Caco-2 (cell line): Measurements from ENCODE around the gene KLK3. TPM values are rescaled to one million over a fixed set of nuclear protein-coding genes. Genes with fewer than 3 reads are reported as not detected.
A peak's percentile ranks its signal among the peaks of the same experiment; 100 is the strongest.

Experiments
- BruUV-seq: library from RNA; stranded (reverse); fragments of 400-500 nt; replicated peaks from 2 replicates; lab custom pipeline; 2021; lab: Mats Ljungman, UMichigan
- CTCF ChIA-PET: fragments of 300-600 bp; sonication (Branson Sonifier 250); formaldehyde crosslinking; loops from one replicate; lab custom pipeline; 2022; ENCODE audit warnings: antibody characterized with exemption; lab: Charles Lee
- POLR2A ChIA-PET: fragments of 300-600 bp; sonication (Branson Sonifier 250); formaldehyde crosslinking; loops from one replicate; lab custom pipeline; 2022; ENCODE audit warnings: antibody characterized with exemption; lab: Charles Lee
- DNase-seq, 2 experiments: peaks; one replicate each; pipeline versions ENCODE4 v3.0.0 to v3.0.0-alpha.2; 2020 to 2022
- H3K27me3 ChIP-seq: replicated peaks from 2 replicates; pipeline ENCODE4 v1.6.0; 2011; ENCODE audit warnings: low read length; ENCODE audit not compliant: control insufficient read depth, insufficient read depth
- H3K36me3 ChIP-seq: 2 replicates; pipeline ENCODE4 v1.5.1; 2011; ENCODE audit warnings: low read length; ENCODE audit not compliant: control insufficient read depth, insufficient read depth
- H3K4me1 ChIP-seq: fragments of 250-450 bp; sonication (Bioruptor Pico); 2 replicates; pipeline ENCODE4 v1.5.1; 2020; ENCODE audit warnings: mild to moderate bottlenecking
- H3K4me3 ChIP-seq: 2 replicates; pipeline ENCODE4 v1.5.1; 2011; ENCODE audit warnings: low read depth, mild to moderate bottlenecking, control low read depth, low read length
- H3K9me3 ChIP-seq: fragments of 250-450 bp; sonication (Bioruptor Pico); 2 replicates; pipeline ENCODE4 v1.5.1; 2020; ENCODE audit warnings: mild to moderate bottlenecking, moderate library complexity
- H3K27ac Mint-ChIP-seq: one replicate; pipeline ENCODE4 v1.8.0; 2022; ENCODE audit warnings: mixed read lengths; ENCODE audit not compliant: unreplicated experiment
- H3K27me3 Mint-ChIP-seq: one replicate; pipeline ENCODE4 v1.8.0; 2022; ENCODE audit warnings: mixed read lengths; ENCODE audit not compliant: insufficient read depth, unreplicated experiment
- H3K36me3 Mint-ChIP-seq: one replicate; pipeline ENCODE4 v1.8.0; 2022; ENCODE audit warnings: mild to moderate bottlenecking, mixed read lengths; ENCODE audit not compliant: insufficient read depth, unreplicated experiment
- H3K4me1 Mint-ChIP-seq: one replicate; pipeline ENCODE4 v1.8.0; 2022; ENCODE audit warnings: low read depth, mixed read lengths; ENCODE audit not compliant: unreplicated experiment
- H3K4me3 Mint-ChIP-seq: one replicate; pipeline ENCODE4 v1.8.0; 2022; ENCODE audit warnings: mild to moderate bottlenecking, moderate library complexity, mixed read lengths; ENCODE audit not compliant: unreplicated experiment
- H3K9me3 Mint-ChIP-seq: one replicate; pipeline ENCODE4 v1.8.0; 2022; ENCODE audit warnings: mixed read lengths; ENCODE audit not compliant: unreplicated experiment
- intact Hi-C: fragments of 100-400 bp; cut with micrococcal nuclease; formaldehyde crosslinking; loops from one replicate; pipeline ENCODE4 v1.10.0; 2022; ENCODE audit not compliant: unreplicated experiment
- total RNA-seq: library from RNA; stranded (reverse); gene quantifications from 2 replicates; pipeline ENCODE4 v1.2.3, GENCODE V29; 2022
- TF ChIP-seq, protein P1 (sequence below), 2 experiments: fragments of 200-600 bp in 1 of 2; IDR thresholded peaks; 1 replicate in 1 of 2; 2 replicates in 1 of 2; pipeline versions ENCODE4 v1.5.1 to v1.8.0; 2011 to 2022; ENCODE audit warnings: antibody characterized with exemption in 1 of 2, control low read depth in 1 of 2, inconsistent platforms in 1 of 2, low read depth in 1 of 2, low read length in 1 of 2, mild to moderate bottlenecking in 1 of 2, moderate library complexity in 1 of 2; ENCODE audit not compliant: insufficient read depth in 1 of 2, severe bottlenecking in 1 of 2, unreplicated experiment in 1 of 2

The KLK3 gene
- total RNA-seq, 1 experiment from 2014 or later = not detected

DNA sequence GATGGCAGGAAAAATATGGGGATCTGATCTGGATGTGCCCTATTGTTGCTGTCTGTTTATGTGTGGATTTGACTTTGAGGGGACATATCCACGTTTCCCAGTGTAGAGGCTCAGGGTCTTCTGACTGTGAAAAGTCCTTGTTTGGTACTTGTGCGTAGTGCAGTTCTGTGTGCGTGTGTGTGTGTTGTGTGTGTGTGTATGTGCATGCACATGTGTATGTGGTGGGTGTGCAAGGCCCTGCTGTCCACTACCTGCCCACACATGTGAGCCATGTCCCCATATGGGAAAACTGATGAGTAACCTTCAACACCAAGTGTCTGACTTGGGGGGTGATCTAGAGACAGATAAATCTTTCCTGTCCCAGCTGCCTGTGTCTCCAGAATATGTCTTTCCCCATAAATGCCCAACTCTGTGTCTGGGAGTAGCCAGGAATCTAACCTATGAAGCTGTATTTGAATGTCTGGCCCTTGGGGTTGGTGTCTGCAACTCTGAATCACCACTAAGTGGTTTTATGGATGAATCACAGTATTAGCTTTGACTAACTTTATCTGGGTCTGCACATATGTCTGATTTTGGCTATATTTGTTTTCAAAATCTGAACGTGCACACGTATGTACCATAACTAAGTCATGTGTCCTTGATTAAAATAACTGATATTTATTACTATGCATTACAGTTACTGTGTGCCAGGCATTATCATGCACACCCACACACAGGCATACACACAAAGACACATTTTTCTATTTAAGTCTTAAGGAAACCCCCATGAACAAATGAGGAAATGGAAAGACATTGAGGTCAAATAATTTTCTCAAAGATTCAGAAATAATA lies 35.9 kb downstream of the KLK3 start:
- Histone ChIP-seq H3K36me3 (no peaks in the 10 kb centered on the region), H3K27me3 (no peaks in the 10 kb centered on the region), H3K4me1 (no peaks in the 10 kb centered on the region), H3K4me3 (no peak overlapping the region), H3K9me3 (no peaks in the 10 kb centered on the region)
- Mint-ChIP-seq H3K27me3 (peaks cover 13% of the 10 kb centered on the region), H3K36me3 (no peaks in the 10 kb centered on the region), H3K27ac (no peak overlapping the region), H3K4me1 (no peaks in the 10 kb centered on the region), H3K9me3 (no peaks in the 10 kb centered on the region), H3K4me3 (no peak overlapping the region)
- BruUV-seq = no TSS peak
- CTCF ChIA-PET = no interaction called here
- TF ChIP-seq, protein P1, sequence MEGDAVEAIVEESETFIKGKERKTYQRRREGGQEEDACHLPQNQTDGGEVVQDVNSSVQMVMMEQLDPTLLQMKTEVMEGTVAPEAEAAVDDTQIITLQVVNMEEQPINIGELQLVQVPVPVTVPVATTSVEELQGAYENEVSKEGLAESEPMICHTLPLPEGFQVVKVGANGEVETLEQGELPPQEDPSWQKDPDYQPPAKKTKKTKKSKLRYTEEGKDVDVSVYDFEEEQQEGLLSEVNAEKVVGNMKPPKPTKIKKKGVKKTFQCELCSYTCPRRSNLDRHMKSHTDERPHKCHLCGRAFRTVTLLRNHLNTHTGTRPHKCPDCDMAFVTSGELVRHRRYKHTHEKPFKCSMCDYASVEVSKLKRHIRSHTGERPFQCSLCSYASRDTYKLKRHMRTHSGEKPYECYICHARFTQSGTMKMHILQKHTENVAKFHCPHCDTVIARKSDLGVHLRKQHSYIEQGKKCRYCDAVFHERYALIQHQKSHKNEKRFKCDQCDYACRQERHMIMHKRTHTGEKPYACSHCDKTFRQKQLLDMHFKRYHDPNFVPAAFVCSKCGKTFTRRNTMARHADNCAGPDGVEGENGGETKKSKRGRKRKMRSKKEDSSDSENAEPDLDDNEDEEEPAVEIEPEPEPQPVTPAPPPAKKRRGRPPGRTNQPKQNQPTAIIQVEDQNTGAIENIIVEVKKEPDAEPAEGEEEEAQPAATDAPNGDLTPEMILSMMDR (IDR thresholded peaks at IDR 0.05; ENCODE audit: insufficient read depth in 1 of 2, low read depth in 1 of 2, low read length in 1 of 2, severe bottlenecking in 1 of 2, unreplicated experiment in 1 of 2) = no peak
- POLR2A ChIA-PET = no interaction called here
- intact Hi-C loops = no loop called here
- no peak for DNase-seq

DNA sequence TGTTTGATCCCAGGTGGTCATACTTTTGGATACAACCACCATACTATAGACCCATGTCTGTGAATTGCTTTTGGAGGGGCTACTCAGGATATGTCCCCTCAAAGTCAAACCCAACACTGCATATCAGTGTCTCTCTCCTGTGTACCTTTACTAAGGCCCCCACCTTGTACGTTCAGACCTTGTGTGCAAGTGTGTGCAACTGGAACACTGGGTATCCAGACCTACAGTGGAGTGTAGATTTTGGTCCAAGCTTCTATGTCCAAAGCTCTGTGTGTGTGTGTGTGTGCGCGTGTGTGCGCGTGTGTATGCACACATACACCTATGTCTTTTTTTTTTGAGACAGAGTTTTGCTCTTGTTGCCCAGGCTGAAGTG lies 36.5 kb downstream of the KLK3 start:
- TF ChIP-seq, protein P1 (IDR thresholded peaks at IDR 0.05; ENCODE audit: insufficient read depth in 1 of 2, low read depth in 1 of 2, low read length in 1 of 2, severe bottlenecking in 1 of 2, unreplicated experiment in 1 of 2) = no peak
- DNase-seq = no peak
- Mint-ChIP-seq H3K9me3 (no peaks in the 10 kb centered on the region), H3K4me1 (no peaks in the 10 kb centered on the region), H3K27ac (no peak overlapping the region), H3K36me3 (no peaks in the 10 kb centered on the region), H3K4me3 (no peak overlapping the region), H3K27me3 (peaks cover 13% of the 10 kb centered on the region)
- H3K4me3 ChIP-seq = no peak overlapping the region
- intact Hi-C loops = no loop called here
- ChIA-PET POLR2A (no interaction called here), CTCF (no interaction called here)
- no peaks in the 10 kb centered on the region for H3K9me3 ChIP-seq
- H3K27me3 ChIP-seq = no peaks in the 10 kb centered on the region
- no TSS peak for BruUV-seq
- no peaks in the 10 kb centered on the region for H3K36me3 ChIP-seq
- no peaks in the 10 kb centered on the region for H3K4me1 ChIP-seq

DNA sequence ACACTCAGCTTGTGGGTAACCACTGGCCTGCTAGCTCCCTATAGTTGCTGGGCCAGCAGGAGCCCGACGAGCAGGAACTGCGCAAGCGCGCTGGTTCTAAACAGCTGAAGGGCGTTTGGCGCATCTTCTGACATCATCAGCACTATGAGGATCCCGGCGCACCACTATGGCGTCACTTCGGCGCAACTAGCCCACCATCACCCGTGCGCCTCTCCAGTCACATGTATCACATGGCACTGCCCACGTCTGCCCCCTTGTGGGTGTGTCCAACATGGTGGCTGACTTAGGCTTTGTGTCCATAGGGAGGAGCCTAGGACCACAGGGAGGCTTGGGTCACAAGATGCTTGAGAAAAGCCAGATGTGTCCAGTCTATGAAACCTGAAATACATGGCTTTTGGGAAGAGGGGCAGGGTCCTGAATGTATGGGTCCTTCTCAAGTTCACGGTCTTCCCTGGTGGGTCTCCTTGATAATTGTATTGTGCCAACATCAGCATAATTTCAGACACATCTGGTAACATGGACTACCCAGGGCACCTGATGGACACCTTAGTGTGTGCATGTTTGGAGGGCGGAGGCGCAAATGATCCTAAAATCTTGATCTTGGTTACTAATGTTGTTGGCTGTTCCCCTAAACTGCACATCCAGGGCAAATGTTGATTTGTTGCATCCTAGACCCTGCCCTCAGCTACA lies 38.5 kb downstream of the KLK3 start:
- H3K9me3 Mint-ChIP-seq = no peaks in the 10 kb centered on the region
- TF ChIP-seq, protein P1 (IDR thresholded peaks at IDR 0.05; ENCODE audit: insufficient read depth in 1 of 2, low read depth in 1 of 2, low read length in 1 of 2, severe bottlenecking in 1 of 2, unreplicated experiment in 1 of 2) = peak in 1 of 2 experiments; percentile 7
- peaks cover 12% of the 10 kb centered on the region for H3K27me3 Mint-ChIP-seq
- no peaks in the 10 kb centered on the region for H3K4me1 Mint-ChIP-seq
- Histone ChIP-seq H3K4me1 (no peaks in the 10 kb centered on the region), H3K27me3 (no peaks in the 10 kb centered on the region), H3K36me3 (no peaks in the 10 kb centered on the region), H3K4me3 (no peak overlapping the region), H3K9me3 (no peaks in the 10 kb centered on the region)
- intact Hi-C loops = no loop called here
- H3K36me3 Mint-ChIP-seq = no peaks in the 10 kb centered on the region
- DNase-seq = peak in 1 of 2 experiments; percentile 17
- no peak overlapping the region for H3K4me3 Mint-ChIP-seq
- no TSS peak for BruUV-seq
- POLR2A ChIA-PET = no interaction called here
- CTCF ChIA-PET = interaction anchor here (0.6 kb wide), 1 partner anchor 111 kb away, joined by 3 read pairs; no protein-coding TSS in a partner anchor
- no peak overlapping the region for H3K27ac Mint-ChIP-seq
